Measurements from ENCODE around the gene EFL1. TPM values are rescaled to one million over a fixed set of nuclear protein-coding genes. Genes with fewer than 3 reads are reported as not detected.
"Not testable (repeated sequence)": the region's sequence is repeated elsewhere in the genome, so short reads cannot be mapped to it uniquely, and the experiment has no call there.

The EFL1 gene
- total RNA-seq, 1 experiment from 2014 or later = 21.6 TPM

GRCh38 chr15:82281276-82281675 lies 18.7 kb upstream of the EFL1 start:
- not testable (repeated sequence) for DNase-seq (ENCODE audit: low read depth)

GRCh38 chr15:82275410-82275809 lies 12.9 kb upstream of the EFL1 start:
- no peak for DNase-seq (ENCODE audit: low read depth)

DNA sequence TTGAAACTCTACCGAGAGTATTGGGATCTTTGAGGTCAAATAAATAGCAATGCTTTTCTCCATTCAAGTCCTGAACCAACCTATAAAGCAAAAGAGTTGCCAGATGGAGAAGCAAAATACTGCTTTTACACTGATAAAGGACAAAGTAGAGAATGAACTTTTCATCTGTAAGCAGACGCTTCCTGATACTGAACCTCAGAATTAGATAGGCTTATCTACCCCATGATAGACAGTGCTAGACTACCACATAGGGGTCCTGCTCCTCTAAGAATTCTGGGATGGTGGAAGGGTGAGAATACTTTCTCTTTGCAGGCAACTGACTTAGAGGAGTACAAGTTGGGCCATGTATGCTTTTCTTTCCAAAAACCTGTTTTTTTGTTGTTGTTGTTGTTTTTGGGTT lies 9.6 kb upstream of the EFL1 start:
- no peak for DNase-seq (ENCODE audit: low read depth)

GRCh38 chr15:82268454-82268853 lies 5.9 kb upstream of the EFL1 start:
- DNase-seq (ENCODE audit: low read depth) = not testable (repeated sequence)

DNA sequence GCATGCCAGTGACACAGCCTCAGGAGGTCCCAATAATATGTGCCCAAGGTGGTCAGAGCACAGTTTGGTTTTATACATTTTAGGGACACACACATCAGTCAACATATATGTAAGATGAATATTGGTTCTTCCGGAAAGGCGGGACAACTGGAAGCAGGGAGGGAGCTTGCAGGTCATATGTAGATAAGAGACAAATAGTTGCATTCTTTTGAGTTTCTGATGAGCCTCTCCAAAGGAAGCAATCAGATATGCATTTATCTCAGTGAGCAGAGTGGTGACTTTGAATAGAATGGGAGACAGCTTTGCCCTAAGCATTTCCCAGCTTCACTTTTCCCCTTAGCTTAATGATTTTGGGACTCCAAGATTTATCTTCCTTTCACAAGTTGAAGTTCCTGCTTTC lies 4.6 kb upstream of the EFL1 start:
- not testable (repeated sequence) for DNase-seq (ENCODE audit: low read depth)

DNA sequence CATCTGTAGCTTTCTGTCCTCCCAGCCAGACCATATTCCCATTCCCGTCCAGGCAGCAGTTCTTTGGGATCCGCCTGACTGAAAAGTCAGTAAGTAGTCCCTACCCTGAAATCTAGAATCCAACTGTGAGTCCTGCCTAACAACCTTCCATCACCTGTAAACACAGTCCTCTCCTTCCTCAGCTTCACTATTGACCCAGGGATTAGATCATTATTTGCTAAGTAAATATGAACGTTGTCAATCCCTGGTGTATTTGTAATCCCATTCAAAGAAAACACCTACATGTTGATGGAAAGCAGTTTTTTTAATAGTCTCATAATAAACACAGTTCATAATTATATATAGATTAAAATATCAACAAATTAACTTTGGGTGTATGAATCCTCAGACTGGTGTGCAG lies 816 bp upstream of the EFL1 start:
- no peak for DNase-seq (ENCODE audit: low read depth)

DNA sequence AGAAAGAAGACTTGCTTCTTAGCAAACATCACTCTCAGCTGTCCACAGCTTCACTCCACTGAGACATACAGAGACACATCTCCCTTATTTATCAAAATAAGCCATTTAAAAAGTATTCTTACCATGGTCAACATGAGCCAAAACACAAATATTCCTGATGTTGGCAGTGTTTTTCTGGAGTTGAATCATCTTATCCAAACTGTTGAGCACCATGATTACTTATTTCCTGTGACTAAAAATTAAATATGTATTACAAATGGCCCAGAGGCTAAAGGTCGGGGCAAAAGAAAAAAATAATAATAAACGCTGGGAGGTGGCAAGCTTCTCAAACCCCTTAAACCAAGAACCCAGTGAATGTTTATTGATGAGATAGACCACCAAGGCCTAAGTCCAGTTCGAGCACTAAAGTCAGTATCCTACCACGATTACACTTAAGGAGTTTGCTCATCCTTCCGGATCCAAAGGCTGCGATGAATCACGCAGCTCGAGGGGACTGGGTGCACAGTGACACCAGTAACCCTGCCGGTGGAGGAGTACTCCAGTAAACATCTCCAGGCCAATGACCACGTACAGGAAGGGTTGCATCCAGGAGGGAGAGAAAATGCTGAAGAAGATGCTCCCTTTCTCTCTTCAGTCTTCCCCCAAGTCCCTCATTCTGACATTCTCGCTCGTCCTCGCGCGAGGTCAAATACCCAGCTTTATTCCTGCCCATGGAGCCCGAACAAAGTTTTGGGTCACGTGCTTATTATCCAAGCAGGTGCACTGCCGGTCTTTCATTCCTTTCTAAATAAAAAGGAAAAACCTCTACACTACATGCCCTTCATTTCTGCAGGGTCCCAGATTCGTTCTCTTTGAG lies 740 bp downstream of the EFL1 start:
- DNase-seq (ENCODE audit: low read depth) = peak; percentile 62

- peak; percentile 25 for DNase-seq (ENCODE audit: low read depth)
Measured at GRCh38 chr15:82248261-82248660, 14.3 kb downstream of the EFL1 start.

DNA sequence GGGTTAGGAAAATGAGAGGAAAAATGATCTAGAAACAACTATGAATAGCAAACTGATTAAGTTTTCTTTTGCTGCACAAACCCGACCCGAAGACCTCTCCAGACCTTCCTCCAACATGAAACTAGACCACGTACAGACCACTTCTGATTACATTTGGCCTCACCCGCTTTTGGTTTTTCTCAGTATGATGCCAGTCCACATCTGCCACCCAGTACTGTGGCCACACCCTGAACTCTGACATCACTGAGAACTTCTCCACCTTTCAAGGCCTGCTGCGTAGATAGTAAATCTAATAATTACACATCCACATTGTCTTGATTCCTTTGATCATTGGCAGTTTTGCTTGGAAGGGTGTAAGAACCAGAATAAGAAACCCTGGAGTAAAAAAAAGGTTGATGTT lies 16.6 kb downstream of the EFL1 start:
- DNase-seq (ENCODE audit: low read depth) = not testable (repeated sequence)

GRCh38 chr15:82243644-82244043 lies 18.9 kb downstream of the EFL1 start:
- DNase-seq (ENCODE audit: low read depth) = not testable (repeated sequence)

- DNase-seq (ENCODE audit: low read depth) = peak; percentile 44
Measured at GRCh38 chr15:82241836-82242499, 20.6 kb downstream of the EFL1 start.

DNA sequence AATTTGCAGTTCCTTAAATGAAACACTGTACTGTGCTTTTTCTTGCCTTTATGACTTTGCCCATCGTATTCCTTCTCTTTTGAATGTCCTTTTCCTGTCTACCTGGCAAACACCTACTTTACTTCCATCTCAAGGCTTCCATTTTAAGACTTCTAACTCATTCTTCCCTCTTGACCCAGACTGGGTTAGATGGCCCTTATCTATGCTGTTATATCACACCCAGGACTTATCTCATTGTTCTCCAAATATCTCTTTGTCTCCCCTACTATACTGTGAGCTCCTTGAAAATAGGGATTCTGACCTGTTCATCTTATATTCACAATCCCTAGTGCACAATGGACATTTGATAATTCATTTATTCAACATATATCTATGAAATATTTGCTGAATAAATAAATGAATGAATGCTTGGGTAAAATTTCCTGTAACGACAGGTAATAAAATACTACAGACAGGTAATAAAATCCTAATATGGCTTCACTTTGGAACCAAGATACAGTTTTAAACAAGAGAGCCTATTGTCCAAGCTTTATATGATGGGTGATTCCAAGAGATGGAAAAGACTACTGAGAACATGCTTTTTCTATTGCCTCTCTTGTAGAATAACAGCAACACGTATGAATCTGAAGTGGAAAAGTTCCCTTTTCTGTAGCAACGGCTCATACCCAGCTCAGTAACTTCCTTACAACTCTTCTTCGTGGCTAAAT lies 22.7 kb downstream of the EFL1 start:
- DNase-seq (ENCODE audit: low read depth) = no peak

- DNase-seq (ENCODE audit: low read depth) = not testable (repeated sequence)
Measured at GRCh38 chr15:82237944-82238534, 24.5 kb downstream of the EFL1 start.

DNA sequence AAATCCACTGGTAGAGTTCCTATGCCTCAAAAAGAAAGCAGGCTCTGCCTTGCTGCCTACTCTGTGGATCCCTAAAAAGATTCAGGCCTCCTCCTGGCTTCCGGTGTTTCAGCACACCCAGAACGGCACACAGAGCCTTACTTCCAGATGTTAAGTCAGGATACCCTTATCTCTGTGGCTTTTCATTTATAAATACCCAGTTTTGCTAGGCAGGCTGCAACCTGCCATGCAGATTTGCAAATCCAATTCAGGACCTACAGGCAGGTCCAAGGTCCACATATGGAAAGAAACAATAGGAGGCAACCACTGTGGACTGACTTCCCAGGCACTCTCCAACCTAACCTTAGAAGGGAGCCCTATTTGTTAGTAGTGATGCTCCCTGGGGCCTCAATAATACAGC lies 30.7 kb downstream of the EFL1 start:
- no peak for DNase-seq (ENCODE audit: low read depth)

DNA sequence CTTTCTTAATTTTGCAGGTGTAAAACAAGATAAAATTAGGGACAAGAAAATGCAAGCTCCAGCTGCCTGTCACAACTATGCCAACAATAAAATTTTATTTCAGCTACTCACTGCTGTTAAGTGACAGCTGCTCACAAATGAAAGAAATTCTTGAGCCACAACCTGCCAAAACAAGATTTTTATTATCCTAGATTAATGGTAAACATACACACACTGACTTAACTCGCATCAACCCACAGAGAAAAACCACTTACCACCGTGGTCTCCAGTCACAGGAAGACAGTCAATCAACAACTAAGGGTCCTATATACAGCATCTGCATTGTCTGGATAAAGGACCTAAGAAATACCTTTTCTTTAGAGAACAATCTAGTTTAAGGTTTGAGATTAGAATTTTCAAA lies 31.3 kb downstream of the EFL1 start:
- no peak for DNase-seq (ENCODE audit: low read depth)

GRCh38 chr15:82228750-82229149 lies 33.8 kb downstream of the EFL1 start:
- DNase-seq (ENCODE audit: low read depth) = no peak

- DNase-seq (ENCODE audit: low read depth) = peak; percentile 5
Measured at GRCh38 chr15:82221535-82221934, 41.0 kb downstream of the EFL1 start.

- not testable (repeated sequence) for DNase-seq (ENCODE audit: low read depth)
Measured at GRCh38 chr15:82216092-82216491, 46.4 kb downstream of the EFL1 start.

GRCh38 chr15:82212201-82212600 lies 50.3 kb downstream of the EFL1 start:
- not testable (repeated sequence) for DNase-seq (ENCODE audit: low read depth)

DNA sequence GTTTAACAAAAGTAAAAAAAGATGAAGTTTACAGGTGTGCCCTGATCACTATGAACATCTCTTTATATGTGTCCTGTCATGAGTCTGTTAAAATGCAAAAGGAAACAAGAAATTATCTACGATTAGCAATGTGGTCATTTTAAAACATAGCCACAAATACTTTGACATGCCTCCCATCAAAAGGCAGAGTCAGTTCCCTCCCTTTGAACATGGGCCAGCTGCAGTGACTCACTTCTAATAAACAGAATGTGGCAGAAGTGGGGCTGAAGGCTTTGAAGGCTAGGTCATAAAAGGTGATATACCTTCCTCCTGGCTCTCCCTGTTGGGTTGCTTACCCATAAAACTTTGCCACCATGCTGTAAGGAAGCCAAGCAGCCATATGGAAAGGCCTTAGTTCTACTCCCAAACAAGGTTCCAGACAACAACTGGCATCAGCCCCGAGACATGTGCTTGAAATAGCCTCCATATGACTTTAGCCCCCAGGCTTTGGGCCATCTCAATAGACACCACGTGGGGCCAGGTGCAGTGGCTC lies 52.4 kb downstream of the EFL1 start:
- DNase-seq (ENCODE audit: low read depth) = peak; percentile 7

- DNase-seq (ENCODE audit: low read depth) = not testable (repeated sequence)
Measured at GRCh38 chr15:82204575-82204974, 58.0 kb downstream of the EFL1 start.

Measured in Daoy (cell line).